ENCODE measurements around the gene PCAT7.
"Not testable (repeated sequence)": the region's sequence is repeated elsewhere in the genome, so short reads cannot be mapped to it uniquely, and the experiment has no call there.

GRCh38 chr9:94506370-94506769 lies 48.5 kb upstream of the PCAT7 start:
- not testable (repeated sequence) for TF ChIP-seq CTCF (IDR thresholded peaks at IDR 0.05); POLR2AphosphoS5 (IDR thresholded peaks at IDR 0.05); POLR2A (IDR thresholded peaks at IDR 0.05; ENCODE audit: low read depth); EP300 (IDR thresholded peaks at IDR 0.05)
